Thyroid gland (tissue), 4 donors: ENCODE results near the gene PIGQ.

Experiments used
- CTCF ChIP-seq, 6 experiments: fragments of 200-600 bp in 3 of 6; fragments of 450-650 bp in 3 of 6; sonication (generic) in 3 of 6; IDR thresholded peaks; one replicate each; pipeline ENCODE4 v1.5.1; 2016 to 2019; ENCODE audit warnings: antibody characterized with exemption in 6 of 6, mild to moderate bottlenecking in 2 of 6, inconsistent platforms in 1 of 6, moderate library complexity in 1 of 6
- POLR2A ChIP-seq, 2 donors: fragments of 450-650 bp; IDR thresholded peaks; one replicate each; pipeline ENCODE4 v1.6.1; 2017; ENCODE audit warnings: antibody characterized with exemption in 2 of 2, mild to moderate bottlenecking in 2 of 2, moderate library complexity in 1 of 2

GRCh38 chr16:551210-551609 lies 18.6 kb upstream of the PIGQ start:
- no peak for TF ChIP-seq CTCF (IDR thresholded peaks at IDR 0.05)
- TF ChIP-seq POLR2A (IDR thresholded peaks at IDR 0.05): no peak
